ENCODE data around the gene PIEZO2.
"Not testable (repeated sequence)": the region's sequence is repeated elsewhere in the genome, so short reads cannot be mapped to it uniquely, and the experiment has no call there.

PIEZO2 gene

DNA sequence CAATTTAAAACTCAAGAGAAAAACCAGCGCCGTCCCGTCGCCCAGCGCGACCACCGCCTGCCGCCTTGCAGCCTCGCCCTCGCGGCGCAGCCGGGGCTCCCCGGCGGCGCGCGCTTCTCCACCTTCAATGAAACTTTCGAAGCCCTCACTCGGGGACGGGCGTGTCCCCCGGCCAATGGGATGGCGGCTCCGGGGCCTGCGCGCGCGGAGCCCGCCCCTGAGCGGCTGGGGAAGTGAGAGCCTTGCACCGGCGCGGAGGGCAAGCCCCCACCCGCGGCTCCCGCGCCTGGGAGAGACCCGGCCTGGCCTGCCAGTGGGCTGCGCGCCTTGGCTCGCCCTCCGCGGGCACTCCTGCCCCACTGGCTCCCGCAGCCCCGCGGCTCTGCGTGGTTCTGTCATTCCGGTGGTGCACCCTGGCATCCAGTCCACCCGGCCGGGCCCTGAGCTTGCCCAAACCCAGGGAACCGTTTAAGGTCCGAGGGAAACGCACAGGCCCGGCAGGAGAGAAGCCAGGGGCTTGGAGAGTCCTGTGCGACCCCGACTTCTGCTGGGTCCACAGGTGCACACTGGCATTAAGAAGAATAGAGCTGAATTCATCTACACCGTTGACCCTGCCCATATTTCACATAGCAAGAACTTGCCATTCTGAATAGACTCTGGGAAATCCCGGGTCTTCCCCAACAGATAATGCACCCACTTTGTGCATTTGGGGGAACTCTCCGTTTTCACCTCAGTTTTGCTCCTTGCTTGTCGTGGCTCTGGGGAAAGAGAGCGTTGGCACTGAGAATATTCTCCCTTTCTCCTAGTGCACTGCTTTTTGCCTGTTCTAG lies at the start of gene PIEZO2:
TSS of gene PIEZO2 (minus strand) at position 129 of the 830 bp plus-strand sequence. CDS start 981 bp downstream, outside the sequence.
- no peak for DNase-seq

DNA sequence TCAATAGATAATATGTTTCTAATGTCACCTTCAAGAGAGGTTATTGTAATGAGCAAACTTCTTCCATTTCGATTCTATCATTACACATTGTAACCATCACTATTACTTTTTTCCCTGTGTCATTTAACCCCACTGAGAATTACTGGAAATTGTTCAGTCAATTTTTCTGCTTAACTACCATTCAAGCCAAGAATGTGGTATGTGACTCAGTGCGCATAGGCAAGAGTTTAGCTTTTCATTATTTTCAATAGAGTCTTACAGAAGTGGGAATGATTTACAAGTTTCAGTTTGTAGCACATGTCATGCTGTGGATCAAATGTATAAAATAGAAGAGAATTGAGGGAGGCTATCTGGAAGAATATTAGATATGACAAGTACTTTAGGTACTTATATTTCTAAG lies 34.3 kb upstream of the PIEZO2 start:
- no peak for DNase-seq

DNA sequence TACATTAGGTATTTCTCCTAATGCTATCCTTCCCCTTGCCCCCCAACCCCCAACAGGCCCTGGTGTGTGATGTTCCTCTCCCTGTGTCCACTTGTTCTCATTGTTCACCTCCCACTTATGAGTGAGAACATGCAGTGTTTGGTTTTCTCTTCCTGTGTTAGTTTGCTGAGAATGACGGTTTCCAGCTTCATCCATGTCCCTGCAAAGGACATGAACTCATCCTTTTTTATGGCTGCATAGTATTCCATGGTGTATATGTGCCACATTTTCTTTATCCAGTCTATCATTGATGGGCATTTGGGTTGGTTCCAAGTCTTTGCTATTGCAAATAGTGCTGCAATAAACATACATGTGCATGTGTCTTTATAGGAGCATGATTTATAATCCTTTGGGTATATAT lies 32.3 kb upstream of the PIEZO2 start:
- not testable (repeated sequence) for DNase-seq

DNA sequence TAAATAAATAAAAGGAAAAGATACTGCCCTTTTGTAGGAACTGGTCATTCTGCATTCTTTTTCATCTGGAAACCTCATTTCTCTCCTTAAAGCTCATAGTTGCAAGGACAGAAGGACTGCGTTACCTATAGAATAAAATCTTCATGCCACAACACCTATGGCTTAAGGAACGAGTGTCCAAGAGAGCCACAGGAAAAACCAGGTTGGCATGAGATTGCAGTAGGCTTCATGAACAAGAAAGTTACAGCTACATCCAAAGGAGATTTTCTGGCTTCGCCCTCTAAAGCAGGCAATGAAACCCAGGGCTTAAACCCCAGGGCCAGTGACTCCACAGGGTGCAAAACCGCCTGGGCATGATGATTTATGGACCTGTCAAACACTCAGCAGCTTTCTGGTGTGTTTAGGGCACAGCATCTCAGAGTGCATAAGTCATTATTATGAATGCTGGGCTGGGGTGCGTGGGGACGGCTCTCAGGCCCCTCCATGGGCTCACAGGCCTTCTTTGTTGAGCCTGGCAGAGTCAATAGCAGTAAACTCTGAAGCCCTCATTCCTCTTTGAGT lies 30.7 kb upstream of the PIEZO2 start:
- DNase-seq: no peak

DNA sequence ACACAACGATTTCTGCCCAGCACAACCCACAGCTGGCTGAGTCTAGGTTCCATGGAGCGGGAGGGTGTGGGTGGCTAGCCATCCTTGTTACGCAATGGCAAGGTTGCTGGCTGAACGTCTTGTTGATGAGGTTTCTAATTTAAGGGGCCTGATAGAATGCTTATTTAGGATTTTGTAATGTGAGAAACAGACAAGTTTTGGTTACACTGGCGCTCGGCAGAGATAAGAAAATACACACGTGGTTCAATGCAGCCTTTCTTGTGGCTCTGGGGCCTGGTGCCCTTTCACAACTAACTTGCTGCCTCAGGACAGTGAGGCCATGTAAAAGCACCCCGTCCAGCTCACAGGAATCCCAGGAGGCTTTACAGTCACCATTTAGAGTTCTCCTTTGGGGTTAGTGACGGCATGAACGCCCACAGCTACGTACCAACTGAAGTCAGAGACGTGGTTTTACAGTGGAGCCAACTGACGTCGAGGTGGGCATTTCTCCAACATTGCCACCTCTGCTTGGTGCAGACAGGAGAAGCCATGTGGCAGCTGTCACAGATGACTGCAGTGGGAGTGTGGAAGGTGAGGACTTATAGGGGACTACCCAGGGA lies 29.7 kb upstream of the PIEZO2 start:
- no peak for DNase-seq

DNA sequence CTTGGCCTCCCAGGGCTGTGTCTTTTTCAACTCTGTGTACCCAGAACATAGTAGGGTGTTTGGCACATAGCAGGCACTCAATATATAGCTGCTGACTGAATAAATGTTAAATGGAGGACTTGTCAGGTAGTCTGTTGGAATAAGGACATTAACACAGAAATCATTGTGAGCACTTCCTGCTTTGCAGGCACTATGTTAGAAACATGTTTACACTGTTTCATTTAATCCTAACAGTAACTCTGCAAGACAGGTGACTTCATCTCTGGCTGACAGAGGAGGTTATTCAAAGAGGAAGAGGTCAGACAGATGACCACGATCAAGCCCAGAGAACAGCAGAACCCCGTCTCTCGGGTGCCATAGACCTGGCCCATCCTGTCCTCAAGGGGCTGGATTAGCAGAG lies 28.0 kb upstream of the PIEZO2 start:
- no peak for DNase-seq

DNA sequence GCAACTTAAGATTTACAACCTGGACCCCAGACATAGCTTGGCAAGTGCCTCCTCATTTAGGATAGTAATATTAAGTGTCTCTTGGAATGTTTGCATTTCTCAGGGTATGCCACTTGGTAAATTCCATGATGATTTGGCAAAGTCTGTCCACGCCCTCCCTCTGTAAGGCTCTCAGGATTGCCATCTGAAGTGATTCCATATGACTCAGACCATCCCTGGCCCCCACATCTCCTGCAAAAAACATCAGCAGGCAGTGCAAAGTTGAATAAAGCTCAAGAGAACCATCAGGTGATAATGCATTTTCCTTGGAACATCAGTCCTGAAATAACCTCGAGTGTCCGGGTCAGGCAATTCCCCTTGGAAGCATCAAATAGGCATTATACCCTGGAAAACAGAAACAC lies 27.1 kb upstream of the PIEZO2 start:
- no peak for DNase-seq

DNA sequence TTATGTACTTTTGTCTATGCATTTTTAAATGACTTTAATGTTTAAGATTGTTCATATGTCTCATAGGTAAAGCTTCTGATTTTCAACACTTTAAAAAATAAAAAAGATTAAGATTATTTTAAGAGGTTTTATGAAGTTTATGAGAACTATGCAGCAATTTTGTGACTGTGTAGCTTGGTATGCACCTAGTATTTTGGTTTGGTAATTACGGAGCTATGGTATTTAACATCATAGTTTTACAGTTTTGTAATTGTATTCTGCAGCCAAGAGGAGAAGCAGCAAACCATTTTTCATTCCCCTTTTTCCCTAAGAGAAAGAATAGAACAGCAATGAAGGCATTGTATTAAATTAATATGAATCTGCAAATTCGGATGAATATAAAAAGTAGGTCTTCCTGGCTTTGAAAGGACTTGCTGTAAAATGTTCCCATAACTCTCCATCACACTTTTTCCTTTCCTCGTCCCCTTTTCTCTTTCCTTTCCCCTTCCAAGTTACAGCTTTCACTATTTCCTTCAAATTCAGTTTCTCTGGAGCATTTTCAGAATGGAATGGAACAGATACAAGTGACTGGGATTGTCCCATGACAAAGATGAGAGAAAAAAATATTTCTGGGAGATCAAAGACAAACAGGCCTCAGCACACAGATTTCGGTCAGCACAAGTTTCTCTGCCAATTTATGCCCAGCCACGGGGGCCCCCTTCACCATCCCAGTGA lies 26.1 kb upstream of the PIEZO2 start:
- no peak for DNase-seq

DNA sequence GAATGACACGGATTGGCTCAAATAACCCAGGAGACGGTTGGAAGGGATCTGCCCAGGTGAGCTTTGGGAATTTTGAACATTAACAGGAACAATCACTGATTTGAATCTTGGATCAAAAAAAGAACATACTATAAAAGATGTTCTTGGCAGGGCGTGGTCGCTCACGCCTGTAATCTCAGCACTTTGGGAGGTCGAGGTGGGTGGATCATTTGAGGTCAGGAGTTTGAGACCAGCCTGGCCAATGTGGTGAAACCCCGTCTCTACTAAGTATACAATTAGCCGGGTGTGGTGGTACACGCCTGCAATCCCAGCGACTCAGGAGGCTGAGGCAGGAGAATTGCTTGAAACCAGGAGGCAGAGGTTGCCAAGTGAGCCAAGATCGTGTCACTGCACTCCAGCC lies 24.8 kb upstream of the PIEZO2 start:
- not testable (repeated sequence) for DNase-seq

DNA sequence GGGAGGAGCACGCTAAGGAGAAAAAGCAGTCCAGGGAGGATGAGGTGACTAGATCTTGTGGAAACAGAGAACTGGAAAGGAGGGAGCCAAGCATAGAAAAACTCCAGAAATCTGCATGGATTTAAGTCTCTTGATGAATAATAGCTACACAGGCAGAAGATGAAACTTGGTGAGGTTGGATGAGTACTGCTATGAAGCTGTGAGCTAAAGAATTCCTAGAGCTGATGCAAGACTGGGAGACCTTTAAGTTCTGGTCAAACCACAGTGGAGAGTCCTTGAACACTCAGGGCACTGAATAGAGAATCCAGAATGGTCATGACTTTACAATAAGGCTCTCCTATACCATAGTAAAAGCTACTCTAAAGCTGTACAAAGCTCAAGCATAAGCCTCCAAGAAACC lies 18.4 kb upstream of the PIEZO2 start:
- no peak for DNase-seq

DNA sequence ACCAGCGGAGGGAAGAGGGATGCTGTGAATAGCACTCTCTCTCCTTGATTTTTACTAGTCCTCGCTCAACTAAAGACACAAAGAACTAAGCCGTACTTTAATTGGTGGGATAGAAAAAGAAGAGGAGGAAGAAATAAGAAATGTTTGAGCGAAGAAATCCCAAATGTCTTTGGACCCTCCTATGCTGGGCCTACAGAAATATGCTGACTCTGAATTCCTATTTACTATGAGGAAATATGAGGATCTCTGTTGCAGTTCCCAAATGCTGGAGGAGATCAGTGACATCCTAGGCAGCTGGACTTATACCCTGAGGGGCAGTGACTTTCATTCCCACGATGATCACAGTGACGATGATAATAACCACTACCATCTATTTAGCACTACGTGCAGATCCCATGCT lies 16.6 kb upstream of the PIEZO2 start:
- DNase-seq: no peak

DNA sequence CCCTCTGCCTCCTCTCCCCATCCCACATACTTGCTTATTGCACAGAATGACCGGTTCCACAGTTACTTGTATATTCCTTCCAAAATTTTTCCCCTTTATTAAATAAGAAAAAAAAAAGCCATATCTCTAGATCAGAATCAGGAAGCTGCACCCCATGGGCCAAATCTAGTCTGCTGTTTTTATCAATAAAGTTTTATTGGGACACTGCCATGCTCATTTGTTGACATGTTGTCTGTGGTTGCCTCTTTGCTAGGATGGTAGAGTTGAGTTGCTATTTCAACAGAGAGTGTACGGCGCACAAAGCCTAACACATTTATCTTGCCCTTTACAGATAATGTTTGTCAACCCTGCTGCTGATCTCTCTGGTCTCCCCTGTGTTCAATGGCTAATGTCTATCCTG lies 15.8 kb upstream of the PIEZO2 start:
- DNase-seq: no peak

DNA sequence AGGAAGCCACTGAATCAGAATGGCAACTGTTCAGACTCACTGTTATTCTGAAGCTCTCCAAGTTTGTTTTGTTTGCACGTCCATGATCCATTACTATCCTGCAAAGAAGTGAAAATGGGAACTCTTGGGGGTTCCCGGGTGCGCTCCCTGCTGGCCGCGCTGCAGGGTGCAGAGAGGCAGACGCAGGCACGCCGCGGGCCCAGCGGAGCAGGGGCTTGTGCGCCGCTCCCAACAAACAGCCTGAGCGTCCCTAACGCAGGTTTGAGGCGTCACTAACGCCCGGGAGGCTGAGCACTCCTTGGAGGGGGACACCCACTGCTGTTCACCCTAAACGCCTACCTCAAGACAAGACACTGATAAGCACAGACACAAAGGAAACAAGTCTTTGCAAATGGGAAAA lies 14.3 kb upstream of the PIEZO2 start:
- no peak for DNase-seq

DNA sequence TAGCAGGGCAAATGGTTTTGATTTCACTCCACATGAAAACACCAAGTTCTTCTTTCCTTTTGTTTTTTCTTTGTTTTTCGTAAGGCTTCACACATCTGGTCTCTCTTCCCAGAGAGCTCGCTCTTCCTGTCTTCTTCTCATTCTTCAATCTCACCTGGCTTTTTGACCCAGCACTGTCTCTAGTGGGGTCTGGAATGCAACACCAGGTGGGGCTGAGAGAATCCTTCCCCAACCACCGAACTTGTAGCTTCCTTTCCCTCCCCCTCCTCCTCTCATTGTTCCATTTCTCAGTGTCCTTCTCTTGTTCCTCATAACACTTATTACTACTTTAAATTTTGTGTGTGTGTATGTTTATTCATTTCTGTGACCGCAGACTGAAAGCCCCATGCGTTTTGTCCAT lies 13.5 kb upstream of the PIEZO2 start:
- DNase-seq: no peak

DNA sequence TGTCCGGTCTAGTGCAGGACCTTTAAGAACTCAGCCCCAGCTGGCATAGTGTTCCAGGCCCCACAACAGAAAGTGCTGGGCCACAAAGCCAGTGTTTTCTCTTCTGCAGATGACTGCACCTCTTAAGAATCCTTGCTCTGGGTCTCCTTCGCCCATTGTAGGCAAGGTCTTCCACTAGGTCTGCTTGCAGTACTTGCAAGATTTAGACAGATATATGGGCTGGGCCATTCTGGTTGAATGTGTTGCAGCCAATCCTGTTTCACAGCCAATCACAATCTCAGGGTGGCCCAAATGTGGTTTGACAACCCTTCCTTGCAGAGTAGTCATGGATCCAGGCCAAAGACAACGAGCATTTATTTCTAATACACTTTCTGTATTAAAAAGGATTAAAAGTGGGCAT lies 13.1 kb upstream of the PIEZO2 start:
- DNase-seq: no peak

DNA sequence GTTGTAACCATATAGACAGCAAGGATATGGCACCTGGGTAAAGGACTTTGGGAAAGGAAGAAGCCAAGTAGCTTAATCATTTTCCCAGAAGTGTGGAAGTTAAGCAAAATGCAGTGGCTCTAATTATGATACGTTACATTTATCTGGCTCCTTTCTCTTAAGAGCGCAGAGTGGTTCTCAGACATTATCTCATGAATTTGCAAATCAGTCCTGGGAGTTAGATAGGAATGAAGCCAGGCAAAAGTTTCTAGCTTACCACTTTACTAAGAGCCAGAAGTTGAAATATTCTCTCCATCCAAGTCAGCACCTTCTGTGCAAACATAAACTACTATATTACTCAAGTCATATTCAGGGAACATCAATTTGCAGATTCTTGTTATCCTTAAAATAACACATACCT lies 10.9 kb upstream of the PIEZO2 start:
- no peak for DNase-seq

DNA sequence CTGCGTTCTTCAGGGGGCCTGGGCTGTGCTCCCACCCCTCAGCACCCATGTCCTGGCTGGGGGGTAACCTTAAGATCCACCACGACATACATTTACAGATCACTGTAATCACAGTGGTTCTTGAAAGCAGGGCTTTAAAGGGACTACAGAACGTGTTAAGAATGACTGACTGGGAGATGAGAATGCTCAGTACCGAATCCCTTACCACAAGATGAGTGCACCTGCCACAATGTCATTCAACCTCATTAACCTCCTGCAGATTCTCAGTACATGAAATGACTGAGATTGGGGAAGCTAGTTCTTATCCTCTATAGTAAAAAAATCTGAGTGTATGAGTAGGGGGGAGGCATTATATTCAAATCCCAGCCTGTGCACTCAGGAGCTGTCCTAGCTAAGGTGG lies 10.5 kb upstream of the PIEZO2 start:
- DNase-seq: no peak

DNA sequence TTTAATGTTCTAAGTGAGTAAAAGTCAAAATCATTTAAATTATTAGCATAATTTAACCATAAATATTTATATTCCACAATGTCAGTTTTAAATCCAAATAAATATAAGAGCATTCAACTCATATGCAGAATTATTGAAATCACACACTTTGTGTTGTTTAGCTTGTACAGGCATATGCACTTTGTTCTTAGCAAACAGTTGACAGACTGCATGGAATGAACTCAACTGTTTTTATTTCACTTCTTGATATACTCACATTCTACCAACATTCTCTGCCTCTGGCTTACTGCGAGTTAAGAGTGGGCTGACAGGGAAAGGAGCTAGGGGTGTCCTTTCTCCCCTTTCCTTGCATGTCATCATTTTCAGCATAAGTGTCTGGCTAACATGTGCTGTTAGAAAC lies 7.6 kb upstream of the PIEZO2 start:
- DNase-seq: no peak

DNA sequence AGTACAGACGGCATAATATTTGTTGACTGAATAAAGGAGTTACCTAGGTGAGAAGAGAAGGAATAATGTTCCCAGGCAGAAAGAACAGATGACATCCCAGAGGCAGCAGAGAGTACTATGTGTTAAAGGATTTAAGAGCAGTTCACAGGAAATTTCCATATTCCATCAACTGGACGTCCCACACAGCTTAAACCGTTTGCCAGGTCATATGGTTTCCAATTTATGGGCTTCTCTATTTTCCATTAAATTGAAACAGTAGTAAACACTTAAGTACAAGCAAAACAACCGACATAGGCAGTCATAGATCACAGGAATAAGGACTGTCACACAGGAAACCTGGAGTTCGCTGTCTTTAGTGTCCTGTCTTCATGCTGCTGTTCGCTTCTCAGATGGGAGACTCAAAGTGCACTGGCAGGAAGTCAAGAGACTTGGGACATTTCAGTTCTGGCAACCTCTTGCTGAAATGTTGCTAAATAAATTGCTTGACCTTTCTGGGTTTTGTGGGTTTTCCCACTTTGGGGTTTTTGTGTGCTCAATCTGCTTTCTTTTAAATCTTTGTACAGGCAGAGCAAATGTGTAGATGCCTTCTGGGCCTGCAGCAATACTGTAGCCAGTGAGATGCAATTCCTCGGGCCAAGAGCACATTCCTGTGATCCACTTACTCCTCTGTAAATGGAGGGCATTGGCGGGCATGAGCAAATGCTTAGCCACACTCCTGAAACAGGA lies 5.8 kb upstream of the PIEZO2 start:
- DNase-seq: no peak

DNA sequence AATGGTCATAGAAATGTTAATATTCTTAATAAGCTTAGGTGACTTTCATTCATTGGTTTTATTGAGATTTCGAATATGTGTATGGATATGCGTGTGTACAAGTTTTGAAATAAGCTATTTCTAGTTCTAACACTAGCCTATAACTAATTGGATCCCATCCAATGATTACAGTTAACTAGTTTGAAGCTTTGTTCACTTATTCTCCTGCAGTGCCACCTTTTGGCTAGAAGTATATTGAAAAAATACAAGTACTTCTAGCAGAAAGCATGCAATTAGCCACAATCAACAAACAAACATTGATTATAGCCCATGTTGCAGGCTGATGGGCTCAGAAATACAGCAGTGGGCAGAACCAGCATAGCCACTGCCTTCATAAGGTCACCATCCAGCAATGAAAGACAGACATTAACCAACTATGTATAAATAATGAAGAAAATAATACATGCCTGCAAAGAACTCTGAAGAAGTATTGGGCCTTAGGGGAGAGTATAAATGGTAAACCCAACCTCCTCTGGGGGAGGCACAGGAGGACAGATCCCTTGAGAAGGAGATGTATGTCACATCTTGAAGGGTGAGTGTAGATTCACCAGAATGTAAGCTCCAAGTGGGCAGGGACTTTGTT lies 5.1 kb upstream of the PIEZO2 start:
- DNase-seq: no peak

DNA sequence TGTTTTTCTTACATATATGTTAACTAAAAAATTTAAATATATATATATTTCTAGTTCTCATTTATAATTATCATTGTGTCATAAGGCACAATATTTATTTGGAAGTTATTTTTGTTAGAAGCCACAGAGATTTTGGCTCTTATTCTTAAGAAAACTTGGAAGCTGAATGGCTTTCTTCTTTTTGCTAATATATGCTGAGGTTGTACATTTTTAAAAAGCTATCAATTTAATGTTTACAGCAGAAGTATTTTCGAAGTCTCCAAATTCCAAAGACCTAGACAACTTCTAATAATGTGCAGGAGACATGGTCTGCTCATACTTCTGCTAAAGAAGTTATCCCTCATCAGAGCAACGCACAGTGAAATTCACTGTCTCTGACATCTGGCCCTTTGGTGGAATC lies 3.7 kb upstream of the PIEZO2 start:
- no peak for DNase-seq

DNA sequence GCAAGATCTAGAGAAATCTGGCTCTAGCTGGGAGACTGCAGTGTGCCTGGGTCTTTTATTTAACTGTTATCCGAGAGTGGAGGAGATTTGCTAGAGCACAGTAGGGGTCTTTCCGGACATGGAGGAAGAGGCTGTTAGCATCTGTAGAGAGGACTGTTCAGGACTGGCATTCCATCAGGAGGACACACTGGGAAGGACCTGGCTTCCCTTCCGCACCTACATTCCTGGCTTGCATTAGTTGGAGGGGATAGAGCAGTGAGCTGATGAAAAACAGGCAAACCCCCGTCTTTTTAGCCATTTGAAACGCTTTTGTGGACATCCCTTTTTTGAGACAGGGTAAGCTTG lies 874 bp upstream of the PIEZO2 start:
- no peak for DNase-seq
